Sigmoid colon (tissue), 3 donors: ENCODE results near the gene UVRAG.

Source experiments
- CTCF ChIP-seq, 4 experiments: fragments of 450-650 bp in 3 of 4; fragments of 200-600 bp in 1 of 4; IDR thresholded peaks; one replicate each; pipeline ENCODE4 v1.5.1; 2016 to 2019; ENCODE audit warnings: antibody characterized with exemption in 4 of 4, mild to moderate bottlenecking in 3 of 4, moderate library complexity in 2 of 4
- POLR2A ChIP-seq, 2 donors: fragments of 450-650 bp; IDR thresholded peaks; one replicate each; pipeline ENCODE4 v1.6.1; 2016; ENCODE audit warnings: antibody characterized with exemption in 2 of 2, mild to moderate bottlenecking in 2 of 2, moderate library complexity in 2 of 2

GRCh38 chr11:76172583-76172982 is 357.6 kb downstream of the UVRAG start:
- no peak for TF ChIP-seq CTCF (IDR thresholded peaks at IDR 0.05)
- TF ChIP-seq POLR2A (IDR thresholded peaks at IDR 0.05): no peak
